Right forelimb (tissue), 1 donor: ENCODE data around the gene CDK8.

Source experiments
- DNase-seq: peaks from one replicate; pipeline ENCODE4 v3.0.0-alpha.2; 2018

Gene CDK8

GRCh38 chr13:26323127-26323526, 69.2 kb downstream of the CDK8 start:
- no peak for DNase-seq

GRCh38 chr13:26323764-26324163, 69.8 kb downstream of the CDK8 start:
- no peak for DNase-seq

- no peak for DNase-seq
Measured at GRCh38 chr13:26324294-26324693, 70.4 kb downstream of the CDK8 start.

- DNase-seq, result no peak
Measured at GRCh38 chr13:26324867-26325266, 70.9 kb downstream of the CDK8 start.

GRCh38 chr13:26325876-26326275, 71.9 kb downstream of the CDK8 start:
- DNase-seq, result no peak

- no peak for DNase-seq
Measured at GRCh38 chr13:26326562-26326961, 72.6 kb downstream of the CDK8 start.

- DNase-seq, result no peak
Measured at GRCh38 chr13:26327940-26328725, 74.2 kb downstream of the CDK8 start.

- DNase-seq, result no peak
Measured at GRCh38 chr13:26335158-26335557, 81.2 kb downstream of the CDK8 start.

GRCh38 chr13:26340807-26341206, 86.9 kb downstream of the CDK8 start:
- DNase-seq, result no peak

- DNase-seq, result no peak
Measured at GRCh38 chr13:26342898-26343297, 89.0 kb downstream of the CDK8 start.

GRCh38 chr13:26343816-26344215, 89.9 kb downstream of the CDK8 start:
- DNase-seq, result no peak

- DNase-seq, result no peak
Measured at GRCh38 chr13:26344980-26345379, 91.1 kb downstream of the CDK8 start.

GRCh38 chr13:26348966-26349365, 95.0 kb downstream of the CDK8 start:
- no peak for DNase-seq

- DNase-seq, result no peak
Measured at GRCh38 chr13:26362261-26362660, 108.3 kb downstream of the CDK8 start.

- no peak for DNase-seq
Measured at GRCh38 chr13:26370553-26370952, 116.6 kb downstream of the CDK8 start.

- no peak for DNase-seq
Measured at GRCh38 chr13:26372747-26373146, 118.8 kb downstream of the CDK8 start.

GRCh38 chr13:26376430-26376829, 122.5 kb downstream of the CDK8 start:
- no peak for DNase-seq

- no peak for DNase-seq
Measured at GRCh38 chr13:26377038-26377437, 123.1 kb downstream of the CDK8 start.

GRCh38 chr13:26378116-26378515, 124.2 kb downstream of the CDK8 start:
- DNase-seq, result no peak

- DNase-seq, result no peak
Measured at GRCh38 chr13:26379831-26380230, 125.9 kb downstream of the CDK8 start.

GRCh38 chr13:26380930-26381329, 127.0 kb downstream of the CDK8 start:
- no peak for DNase-seq

GRCh38 chr13:26382366-26382765, 128.4 kb downstream of the CDK8 start:
- DNase-seq, result no peak

- DNase-seq, result no peak
Measured at GRCh38 chr13:26382835-26383234, 128.9 kb downstream of the CDK8 start.

- no peak for DNase-seq
Measured at GRCh38 chr13:26384587-26384986, 130.7 kb downstream of the CDK8 start.

- DNase-seq, result no peak
Measured at GRCh38 chr13:26386026-26386425, 132.1 kb downstream of the CDK8 start.
